AML-193 (cell line): Measurements from ENCODE around the gene CDK17.
"Not testable (repeated sequence)": the region's sequence is repeated elsewhere in the genome, so short reads cannot be mapped to it uniquely, and the experiment has no call there.

Experiments used
- DNase-seq, 2 experiments: peaks; one replicate each; lab custom pipeline; 2025; lab: John Stamatoyannopoulos, UW

CDK17 gene

GRCh38 chr12:96399919-96400630 is at the start of gene CDK17:
CDK17 (minus strand) TSS chr12:96400439; CDS start chr12:96334836, 65,603 bp downstream.
- peak; percentile 53 to 54 for DNase-seq

GRCh38 chr12:96448300-96448699 is 48.1 kb upstream of the CDK17 start:
- DNase-seq, result no peak

GRCh38 chr12:96447256-96447655 is 47.0 kb upstream of the CDK17 start:
- DNase-seq, result no peak

- peak; percentile 31 to 48 for DNase-seq
These were observed 45.7 kb upstream of the CDK17 start for GRCh38 chr12:96445691-96446583.

GRCh38 chr12:96444399-96444798 is 44.2 kb upstream of the CDK17 start:
- DNase-seq, result no peak

- DNase-seq, result no peak
These were observed 42.7 kb upstream of the CDK17 start for GRCh38 chr12:96442906-96443305.

- DNase-seq, result no peak
These were observed 41.6 kb upstream of the CDK17 start for GRCh38 chr12:96441816-96442215.

GRCh38 chr12:96438330-96438729 is 38.1 kb upstream of the CDK17 start:
- DNase-seq, result no peak

GRCh38 chr12:96437171-96437445 is 36.9 kb upstream of the CDK17 start:
- DNase-seq, result no peak

- no peak for DNase-seq
These were observed 36.3 kb upstream of the CDK17 start for GRCh38 chr12:96436366-96437170.

GRCh38 chr12:96434107-96434506 is 33.9 kb upstream of the CDK17 start:
- DNase-seq, result peak; percentile 57 to 66

- not testable (repeated sequence) for DNase-seq
These were observed 32.5 kb upstream of the CDK17 start for GRCh38 chr12:96432496-96433321.

- DNase-seq, result no peak
These were observed 30.8 kb upstream of the CDK17 start for GRCh38 chr12:96431067-96431466.

GRCh38 chr12:96427269-96427729 is 27.1 kb upstream of the CDK17 start:
- no peak for DNase-seq

- DNase-seq, result no peak
These were observed 25.7 kb upstream of the CDK17 start for GRCh38 chr12:96425951-96426350.

GRCh38 chr12:96425321-96425720 is 25.1 kb upstream of the CDK17 start:
- no peak for DNase-seq

GRCh38 chr12:96424601-96425000 is 24.4 kb upstream of the CDK17 start:
- no peak for DNase-seq

- DNase-seq, result no peak
These were observed 22.0 kb upstream of the CDK17 start for GRCh38 chr12:96422192-96422591.

GRCh38 chr12:96421014-96421413 is 20.8 kb upstream of the CDK17 start:
- DNase-seq, result no peak

GRCh38 chr12:96420277-96420835 is 20.1 kb upstream of the CDK17 start:
- no peak for DNase-seq

GRCh38 chr12:96419576-96420276 is 19.5 kb upstream of the CDK17 start:
- no peak for DNase-seq
